HG03139 (cell line): ENCODE results near the gene HAPLN2.
"Not testable (repeated sequence)": the region's sequence is repeated elsewhere in the genome, so short reads cannot be mapped to it uniquely, and the experiment has no call there.

Experiments used
- ATAC-seq: cut with Tn5 transposase; IDR thresholded peaks from one replicate; pipeline ENCODE4 v1.9.1; 2021; ENCODE audit not compliant: unreplicated experiment

Gene HAPLN2

DNA sequence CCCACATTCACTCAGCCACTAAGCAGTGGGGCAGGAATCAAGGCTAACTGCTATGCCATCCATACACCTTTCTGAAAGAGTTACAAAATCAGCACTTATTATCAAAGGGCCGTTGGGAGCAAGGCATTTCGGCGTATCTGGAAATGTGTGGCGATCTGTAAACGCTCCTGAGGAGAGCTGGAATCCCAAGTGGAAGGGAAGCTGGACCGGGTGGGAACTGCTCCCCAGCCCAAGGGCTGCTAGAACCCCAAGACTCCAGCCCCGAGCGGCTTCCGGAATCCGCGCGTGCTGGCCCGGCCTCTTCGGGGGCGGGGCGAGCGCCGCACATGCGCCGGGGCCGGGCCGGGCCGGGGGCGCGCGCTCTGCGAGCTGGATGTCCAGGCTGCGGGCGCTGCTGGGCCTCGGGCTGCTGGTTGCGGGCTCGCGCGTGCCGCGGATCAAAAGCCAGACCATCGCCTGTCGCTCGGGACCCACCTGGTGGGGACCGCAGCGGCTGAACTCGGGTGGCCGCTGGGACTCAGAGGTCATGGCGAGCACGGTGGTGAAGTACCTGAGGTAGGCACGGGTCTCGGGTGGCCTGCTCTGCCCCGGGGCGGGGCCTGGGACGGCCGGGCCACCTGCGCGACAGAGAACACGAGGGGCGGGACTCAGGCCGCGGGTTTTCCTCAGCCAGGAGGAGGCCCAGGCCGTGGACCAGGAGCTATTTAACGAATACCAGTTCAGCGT lies 27.6 kb upstream of the HAPLN2 start, which contains the start of gene NAXE:
TSS of gene NAXE (plus strand) at position 345 of the 726 bp plus-strand sequence. CDS start at position 374, 29 bp downstream.
- peak; percentile 77 for ATAC-seq

DNA sequence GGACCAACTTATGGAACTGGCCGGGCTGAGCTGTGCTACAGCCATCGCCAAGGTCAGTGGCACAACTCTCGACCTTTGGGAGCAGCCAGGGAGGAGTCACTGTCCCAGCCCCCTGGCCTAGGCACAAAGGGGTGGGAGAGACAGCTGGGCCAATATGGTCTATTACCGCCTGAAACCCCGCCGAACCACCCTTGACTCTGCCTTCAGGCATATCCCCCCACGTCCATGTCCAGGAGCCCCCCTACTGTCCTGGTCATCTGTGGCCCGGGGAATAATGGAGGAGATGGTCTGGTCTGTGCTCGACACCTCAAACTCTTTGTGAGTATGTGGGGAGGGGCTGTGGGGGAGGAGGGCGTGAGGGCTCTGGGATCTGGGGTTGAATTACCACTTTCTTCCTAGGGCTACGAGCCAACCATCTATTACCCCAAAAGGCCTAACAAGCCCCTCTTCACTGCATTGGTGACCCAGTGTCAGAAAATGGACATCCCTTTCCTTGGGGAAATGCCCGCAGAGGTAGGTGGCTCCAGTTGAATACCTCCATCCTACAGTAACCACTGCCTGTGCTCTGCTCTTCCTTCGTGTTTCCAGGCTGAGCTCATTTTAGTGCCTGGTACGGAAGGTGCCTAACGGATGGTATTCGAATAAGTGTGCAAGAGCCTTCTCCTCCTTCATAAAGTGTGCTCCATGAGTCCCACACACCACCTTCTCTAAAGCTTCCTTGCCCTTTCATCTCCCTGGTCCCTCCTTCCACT lies 26.9 kb upstream of the HAPLN2 start:
- ATAC-seq: no peak

DNA sequence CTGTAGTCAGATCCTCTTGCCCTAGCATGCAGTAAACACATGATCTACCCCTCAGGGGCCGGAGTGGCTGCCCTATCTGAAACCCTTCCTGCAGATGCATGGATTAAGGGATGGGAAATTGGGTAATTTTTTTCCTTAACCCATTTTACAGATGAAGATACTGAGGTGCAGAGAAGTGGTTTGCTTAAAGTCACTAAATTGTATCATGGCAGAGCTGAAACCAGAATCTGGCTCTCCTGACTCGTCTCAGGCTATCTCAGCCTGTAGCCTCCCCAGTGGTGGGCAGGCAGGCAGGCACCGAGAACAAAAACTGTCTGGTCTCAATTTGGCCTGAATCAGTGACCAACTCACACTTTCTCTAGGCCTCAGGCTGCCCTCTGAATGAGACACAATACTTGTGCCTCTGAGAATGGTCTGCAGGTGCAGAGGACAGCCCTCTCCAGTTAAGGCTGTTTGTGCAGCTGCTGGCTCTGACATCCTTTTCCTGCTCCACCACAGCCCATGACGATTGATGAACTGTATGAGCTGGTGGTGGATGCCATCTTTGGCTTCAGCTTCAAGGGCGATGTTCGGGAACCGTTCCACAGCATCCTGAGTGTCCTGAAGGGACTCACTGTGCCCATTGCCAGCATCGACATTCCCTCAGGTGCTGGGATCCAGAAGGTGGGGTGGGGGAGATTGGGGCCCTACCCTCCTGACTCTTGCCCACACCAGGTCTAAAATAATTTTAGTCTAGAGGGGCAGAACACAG lies 26.1 kb upstream of the HAPLN2 start:
- ATAC-seq: no peak

DNA sequence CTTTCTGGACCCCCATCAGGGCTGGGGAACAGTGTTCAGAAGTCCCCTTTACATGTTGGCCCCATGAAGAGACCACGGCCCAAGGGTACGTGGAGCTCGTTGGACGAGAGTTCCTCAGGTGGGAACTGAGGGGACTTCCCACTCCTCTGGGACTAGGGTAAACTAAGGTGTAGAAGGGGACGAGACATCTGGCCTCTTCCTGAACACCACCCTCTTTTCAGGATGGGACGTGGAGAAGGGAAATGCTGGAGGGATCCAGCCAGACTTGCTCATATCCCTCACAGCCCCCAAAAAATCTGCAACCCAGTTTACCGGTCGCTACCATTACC lies 25.6 kb upstream of the HAPLN2 start:
- ATAC-seq: no peak

DNA sequence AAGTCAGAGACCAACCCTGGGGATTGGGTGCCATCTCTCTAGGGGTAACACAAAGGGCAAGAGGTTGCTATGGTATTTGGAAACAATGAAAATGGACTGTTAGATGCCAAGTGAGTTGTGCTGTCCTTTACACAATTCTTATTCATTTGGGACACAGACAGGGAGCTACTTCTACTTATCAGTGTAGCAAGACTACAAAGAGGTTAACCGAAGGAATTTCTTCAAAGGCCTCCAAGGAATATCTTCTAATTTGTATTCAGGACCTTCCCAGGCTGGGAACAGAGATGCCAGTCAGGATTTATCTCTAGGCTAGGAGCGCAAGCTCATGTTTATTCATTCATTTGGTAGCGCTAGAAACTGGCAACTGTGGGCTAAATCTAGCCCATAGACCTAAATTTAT lies 25.0 kb upstream of the HAPLN2 start:
- no peak for ATAC-seq

DNA sequence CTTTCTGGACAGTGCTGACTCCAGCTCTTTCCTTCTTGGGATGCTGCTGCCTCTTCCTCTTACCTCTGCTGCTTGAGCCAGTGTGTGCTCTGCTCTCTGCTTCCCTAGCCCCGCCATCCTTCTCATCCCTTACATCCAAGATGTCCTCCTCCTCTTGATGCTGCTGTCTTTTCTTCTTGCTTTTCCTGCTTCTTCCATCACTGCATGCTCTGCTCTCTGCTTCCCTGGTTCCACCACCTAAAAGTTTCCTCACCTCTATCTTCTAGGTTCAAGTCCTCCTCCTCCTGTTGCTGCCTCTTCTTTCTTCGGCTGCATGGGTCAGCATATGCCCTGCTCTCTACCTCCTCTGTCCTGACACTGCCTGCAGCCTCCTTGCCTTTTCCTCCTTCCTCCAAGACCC lies 24.2 kb upstream of the HAPLN2 start:
- no peak for ATAC-seq

DNA sequence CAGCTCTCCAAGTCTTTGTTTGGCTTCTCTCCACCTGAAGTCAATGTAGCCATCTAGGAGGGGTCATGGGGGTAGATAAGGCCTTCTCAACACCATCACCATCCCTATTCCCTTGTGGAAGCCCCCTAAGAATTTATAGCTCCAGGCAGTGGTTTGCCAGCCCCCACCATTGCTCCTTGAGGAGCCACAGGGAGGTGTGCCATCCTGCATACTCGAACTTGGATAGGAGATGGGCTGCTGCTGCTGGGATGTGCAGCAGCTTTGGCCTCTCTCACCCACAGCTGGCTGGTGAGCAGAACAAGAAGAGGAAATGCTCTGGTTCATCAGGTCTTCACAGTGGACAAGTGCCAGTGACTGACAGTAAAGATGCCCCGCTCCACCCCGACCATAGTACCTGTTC lies 22.8 kb upstream of the HAPLN2 start:
- no peak for ATAC-seq

DNA sequence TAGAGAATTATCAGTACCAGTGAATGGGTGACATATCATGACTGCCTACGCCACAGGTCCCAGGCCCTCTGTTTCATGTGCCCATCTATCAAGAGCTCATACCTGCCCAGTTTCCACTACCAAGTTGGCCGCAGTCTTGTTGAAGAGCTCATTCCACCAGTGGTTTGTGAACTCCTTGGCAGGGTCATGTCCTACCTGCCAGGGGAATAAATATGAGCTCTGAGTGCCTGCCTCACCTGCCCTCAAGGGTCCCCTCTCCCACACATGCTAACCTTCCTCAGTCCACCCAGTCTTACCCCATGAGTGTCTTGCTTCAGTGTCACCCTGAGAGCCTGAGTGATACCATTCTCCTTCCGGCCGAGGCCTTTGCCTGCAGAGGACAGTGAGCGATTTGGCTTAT lies 21.1 kb upstream of the HAPLN2 start:
- ATAC-seq: no peak

DNA sequence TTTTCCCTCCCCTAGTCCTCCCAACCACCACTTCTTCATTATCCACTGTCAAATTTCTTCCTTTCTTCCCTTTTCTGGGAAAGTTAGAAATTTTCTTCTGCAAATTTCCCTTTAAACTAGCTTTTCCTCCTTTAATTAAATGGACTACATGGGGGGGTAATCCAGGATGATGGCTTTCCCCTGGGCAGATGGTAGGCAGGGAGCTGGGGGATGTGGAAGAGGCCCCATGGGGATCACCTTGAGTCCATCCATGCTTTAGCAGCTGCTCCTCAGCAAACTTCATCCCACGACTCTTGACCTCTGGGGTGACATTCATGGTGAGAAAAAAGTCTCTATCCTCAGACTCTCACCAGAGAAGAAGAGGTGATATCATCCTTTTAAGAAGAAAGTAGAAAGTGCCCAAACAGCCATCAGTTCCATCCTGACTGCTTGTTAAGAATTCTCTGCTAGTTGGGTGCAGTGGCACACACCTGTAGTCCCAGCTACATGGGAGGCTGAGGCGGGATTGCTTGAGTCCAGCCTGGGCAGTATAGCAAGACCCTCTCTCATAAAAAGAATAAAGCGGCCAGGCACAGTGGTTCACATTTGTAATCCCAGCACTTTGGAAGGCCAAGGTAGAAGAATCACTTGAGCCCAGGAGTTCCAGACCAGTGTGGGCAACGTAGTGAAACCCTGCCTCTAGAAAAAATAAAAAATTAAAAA lies 20.3 kb upstream of the HAPLN2 start:
- no peak for ATAC-seq

DNA sequence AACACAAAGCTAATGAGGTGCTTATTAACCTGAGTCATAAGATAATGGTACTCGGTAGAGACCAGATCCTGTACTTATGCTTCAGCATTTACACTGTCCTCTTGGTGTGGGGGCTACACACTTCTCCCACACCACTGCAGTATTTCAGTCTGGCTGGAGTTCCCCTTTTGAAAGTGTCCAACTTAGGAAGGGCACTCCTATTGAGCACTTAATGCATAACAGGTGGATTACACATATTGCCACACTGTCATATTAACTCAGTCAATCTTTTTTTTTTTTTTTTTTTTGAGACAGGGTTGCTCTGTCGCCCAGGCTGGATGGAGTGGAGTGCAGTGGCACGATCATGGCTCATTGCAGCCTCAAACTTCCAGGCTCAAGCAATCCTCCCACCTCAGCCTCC lies 19.4 kb upstream of the HAPLN2 start:
- ATAC-seq: no peak

DNA sequence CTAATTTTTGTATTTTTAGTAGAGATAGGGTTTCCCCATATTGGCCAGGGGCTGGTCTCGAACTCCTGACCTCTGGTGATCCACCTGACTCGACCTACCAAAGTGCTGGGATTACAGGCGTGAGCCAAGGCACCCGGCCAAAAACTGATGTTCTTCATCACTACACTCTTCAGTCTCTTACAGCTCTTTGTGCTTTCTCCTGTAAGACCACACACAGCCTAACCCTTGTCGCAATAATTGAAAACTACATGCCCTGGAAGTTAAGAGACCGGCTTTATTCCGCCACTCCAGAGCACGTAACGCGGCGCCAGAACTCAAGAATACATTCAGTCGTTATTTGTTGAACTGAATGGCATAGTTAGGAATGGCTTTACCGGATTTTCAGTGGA lies 18.5 kb upstream of the HAPLN2 start:
- ATAC-seq: no peak

DNA sequence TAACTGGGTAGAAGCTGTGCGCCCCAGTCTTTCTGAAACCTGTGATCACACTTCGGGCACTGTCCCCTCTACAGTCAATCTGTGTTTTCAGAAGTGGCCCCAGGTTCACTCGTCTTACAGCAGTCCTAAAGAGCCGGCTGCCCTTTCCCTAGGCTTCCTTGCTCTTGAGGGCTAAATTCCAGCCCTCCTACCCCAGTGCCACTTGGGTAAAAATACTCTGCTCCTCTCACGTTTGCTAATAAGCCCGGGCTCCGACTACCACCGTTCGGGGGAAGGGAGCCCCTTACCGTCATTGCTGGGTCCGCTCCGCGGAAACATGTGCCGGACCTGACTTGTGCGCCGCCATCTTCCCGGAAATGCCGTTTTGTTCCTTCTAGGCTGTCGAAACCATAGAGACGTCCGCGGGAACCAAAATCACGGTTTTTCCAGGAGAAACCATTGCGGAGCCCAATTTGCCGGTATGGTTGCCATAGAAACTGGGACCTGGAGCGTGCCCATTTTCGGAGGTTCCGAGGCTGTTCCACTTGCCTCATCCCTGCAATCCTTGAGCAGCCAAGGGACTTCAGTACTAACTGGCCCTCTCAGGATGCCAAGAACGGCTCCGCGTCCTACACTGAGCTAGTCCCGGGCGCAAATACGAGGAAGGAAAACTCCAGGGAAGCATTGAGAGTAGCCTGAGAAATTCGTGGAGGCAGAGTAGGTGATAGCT lies 17.9 kb upstream of the HAPLN2 start, which contains the start of gene GPATCH4:
TSS of gene GPATCH4 (minus strand) at position 358 of the 709 bp plus-strand sequence.
- ATAC-seq: peak; percentile 46

DNA sequence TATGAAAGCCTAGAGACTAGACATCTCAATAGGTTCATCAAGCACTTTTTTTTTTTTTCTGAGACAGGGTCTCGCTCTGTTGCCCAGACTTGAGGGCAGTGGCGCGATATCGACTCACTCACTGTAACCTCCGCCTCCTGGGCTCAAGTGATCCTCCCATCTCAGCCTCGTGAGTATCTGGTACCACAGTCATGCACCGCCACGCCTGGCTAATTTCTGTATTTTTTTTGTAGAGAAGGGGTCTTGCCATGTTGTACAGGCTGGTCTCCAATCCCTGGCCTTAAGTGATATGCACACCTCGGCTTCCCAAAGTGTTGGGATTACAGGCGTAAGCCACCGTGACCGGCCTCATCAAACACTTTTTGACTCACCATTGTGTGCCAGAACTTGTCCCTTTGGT lies 17.3 kb upstream of the HAPLN2 start:
- no peak for ATAC-seq

DNA sequence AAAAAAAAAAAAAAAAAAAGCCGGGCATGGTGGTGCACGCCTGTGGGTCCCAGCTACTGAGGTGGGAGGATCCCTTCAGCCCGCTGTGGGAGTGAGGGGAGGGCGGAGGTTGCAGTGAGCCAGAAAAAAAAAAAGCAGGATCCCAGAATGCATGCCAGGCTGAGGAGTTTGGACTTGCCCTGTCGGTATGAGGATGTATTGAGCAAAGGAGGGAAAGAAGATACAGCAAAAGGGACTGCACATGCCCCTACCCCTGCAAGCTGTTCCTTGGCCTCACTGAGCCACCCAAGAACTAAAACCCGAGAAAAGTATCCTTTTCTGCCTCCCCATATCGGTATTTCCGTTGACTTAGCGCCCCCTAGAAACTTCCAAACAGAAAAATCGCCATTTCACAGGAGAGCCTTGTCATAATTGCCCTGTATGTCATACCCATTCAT lies 16.6 kb upstream of the HAPLN2 start:
- ATAC-seq: no peak

DNA sequence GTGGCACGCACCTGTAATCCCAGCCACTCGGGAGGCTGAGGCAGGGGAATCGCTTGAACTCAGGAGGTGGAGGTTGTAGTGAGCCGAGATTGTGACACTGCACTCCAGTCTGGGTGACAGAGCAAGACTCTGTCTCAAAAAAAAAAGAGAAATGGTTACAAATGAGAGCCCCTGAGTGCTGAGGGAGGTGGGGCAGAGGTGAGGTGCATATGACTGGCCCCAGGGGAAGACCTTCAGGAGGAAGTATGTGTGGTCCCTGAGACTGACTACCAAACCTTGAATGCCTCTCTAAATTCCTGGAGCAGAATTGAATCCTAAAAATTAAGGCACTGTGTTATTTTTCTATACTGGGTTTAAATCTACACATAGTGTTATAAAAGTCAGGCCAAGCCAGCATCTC lies 11.9 kb upstream of the HAPLN2 start:
- not testable (repeated sequence) for ATAC-seq

DNA sequence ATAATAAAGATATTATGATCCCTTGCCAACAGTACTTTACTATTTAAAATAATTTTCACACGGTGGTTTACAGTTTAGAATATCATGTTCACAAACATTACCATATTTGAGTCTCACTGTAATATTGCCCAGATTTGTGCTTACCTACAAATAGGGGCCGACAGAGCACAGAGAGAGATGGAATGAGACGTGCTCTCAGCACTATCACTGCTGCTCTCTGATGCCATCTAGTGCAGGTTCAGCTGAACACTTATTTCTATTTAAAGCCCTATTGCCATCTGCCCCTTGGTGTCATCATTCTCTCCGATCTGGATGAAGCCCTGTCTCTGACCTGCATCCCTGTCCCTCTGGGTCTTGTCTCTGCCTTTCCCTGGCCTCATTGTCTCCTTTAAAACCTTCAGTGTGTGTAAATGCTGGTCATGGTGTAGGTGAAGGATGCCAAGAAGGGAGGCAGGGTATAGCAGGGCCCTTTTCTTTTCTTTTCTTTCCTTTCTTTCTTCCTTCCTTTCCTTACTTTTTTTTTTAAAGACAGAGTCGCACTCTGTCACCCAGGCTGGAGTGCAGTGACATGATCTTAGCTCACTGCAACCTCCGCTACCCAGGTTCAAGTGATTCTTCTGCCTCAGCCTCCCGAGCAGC lies 11.1 kb upstream of the HAPLN2 start:
- peak; percentile 58 for ATAC-seq

DNA sequence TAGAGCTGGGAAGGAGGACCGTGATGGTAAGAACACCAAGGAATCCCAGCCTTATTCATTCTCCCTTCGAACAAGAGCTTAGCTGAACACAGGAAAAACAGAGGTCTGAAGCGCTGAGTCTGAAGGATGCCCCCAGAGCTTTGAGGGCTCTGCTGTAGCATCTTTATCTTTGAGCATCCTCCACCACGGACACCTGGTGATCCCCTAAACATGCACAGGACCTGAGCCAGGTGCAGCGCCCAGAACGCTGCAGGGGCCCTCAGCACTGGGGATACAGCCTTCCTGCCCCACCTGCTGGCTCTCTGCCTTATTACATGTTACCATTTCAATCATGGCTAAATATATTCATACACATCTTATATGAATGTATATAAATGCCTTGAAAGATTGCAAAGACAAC lies 10.2 kb upstream of the HAPLN2 start:
- ATAC-seq: no peak

DNA sequence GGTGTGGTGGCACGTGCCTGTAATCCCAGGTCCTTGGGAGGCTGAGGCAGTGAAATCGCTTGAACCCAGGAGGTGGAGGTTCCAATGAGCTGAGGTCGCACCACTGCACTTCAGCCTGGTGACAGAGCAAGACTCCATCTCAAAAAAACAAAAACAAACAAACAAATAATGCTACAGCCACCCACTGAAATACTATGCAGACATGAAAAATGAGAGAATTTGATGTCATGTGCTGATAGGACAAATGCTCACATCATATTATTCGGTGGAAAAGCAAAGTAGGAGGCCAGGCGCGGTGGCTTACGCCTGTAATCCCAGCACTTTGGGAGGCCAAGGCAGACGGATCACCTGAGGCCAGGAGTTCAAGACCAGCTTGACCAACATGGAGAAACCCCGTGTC lies 9.1 kb upstream of the HAPLN2 start:
- ATAC-seq: not testable (repeated sequence)

DNA sequence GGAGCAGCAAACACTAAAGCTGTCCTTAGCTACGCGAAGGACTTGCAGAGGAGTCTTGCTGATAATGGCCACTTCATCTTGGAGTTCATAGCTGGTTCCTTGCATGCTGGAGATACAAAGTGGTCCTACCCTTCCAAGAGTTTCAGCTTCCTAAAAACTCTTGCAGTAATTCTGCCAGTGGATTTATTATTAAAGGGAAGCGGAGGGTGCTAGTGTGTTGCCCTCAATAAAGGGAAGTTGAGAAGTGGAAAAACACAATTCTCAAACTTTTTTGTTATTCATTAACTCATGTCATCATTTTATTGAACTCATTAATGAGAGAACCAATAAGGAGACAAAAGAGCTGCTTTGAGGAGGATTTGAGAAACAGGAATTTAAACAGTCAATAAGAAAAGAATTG lies 6.5 kb upstream of the HAPLN2 start:
- no peak for ATAC-seq

DNA sequence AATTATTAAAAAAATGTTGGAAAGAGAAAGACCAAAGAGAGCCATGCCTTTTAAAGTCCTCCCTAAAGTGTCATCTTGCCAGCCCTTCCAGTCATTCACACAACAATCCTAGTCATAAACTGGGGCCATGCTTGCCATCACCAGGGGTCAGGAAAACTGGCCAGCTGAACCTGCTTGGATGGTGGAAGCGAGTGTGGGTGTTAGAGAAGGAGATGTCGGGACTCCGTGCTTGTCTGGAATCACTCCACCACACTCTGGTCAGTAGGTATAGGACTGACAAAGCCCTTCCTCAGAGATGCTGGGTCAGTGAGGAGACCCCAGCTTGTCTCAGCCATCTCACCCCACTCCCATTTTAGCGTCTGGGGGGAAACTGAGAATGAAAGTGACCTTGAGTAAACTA lies 3.3 kb upstream of the HAPLN2 start:
- no peak for ATAC-seq
